Mucosa of descending colon (tissue), 3 donors: Measurements from ENCODE around the gene ANKRD35. TPM values are rescaled to one million over a fixed set of nuclear protein-coding genes. Genes with fewer than 3 reads are reported as not detected.

Source experiments
- ATAC-seq: fragments of 200-7000 bp; cut with Tn5 transposase; one replicate; pipeline ENCODE4 v1.9.1; 2020; ENCODE audit warnings: mild to moderate bottlenecking, moderate library complexity
- DNase-seq, 3 donors: peaks; one replicate each; pipeline ENCODE4 v3.0.0-alpha.2; 2020
- H3K36me3 ChIP-seq: fragments of 200-600 bp; one replicate; pipeline ENCODE4 v1.8.0; 2021; ENCODE audit warnings: low read depth, mild to moderate bottlenecking
- H3K4me1 ChIP-seq: fragments of 200-600 bp; one replicate; pipeline ENCODE4 v1.8.0; 2021; ENCODE audit warnings: low read depth, mild to moderate bottlenecking
- H3K4me3 ChIP-seq: fragments of 200-600 bp; one replicate; pipeline ENCODE4 v1.8.0; 2021; ENCODE audit warnings: mild to moderate bottlenecking
- H3K9me3 ChIP-seq: fragments of 200-600 bp; one replicate; pipeline ENCODE4 v1.8.0; 2021; ENCODE audit warnings: mild to moderate bottlenecking
- intact Hi-C, 2 donors: fragments of 100-400 bp; cut with DNase I in 1 of 2; cut with micrococcal nuclease in 1 of 2; formaldehyde crosslinking; loops; one replicate each; pipeline versions ENCODE4 v1.11.0 to v1.11.1; 2022; cut with DNase I, micrococcal nuclease
- total RNA-seq, 3 donors: library from RNA; stranded (reverse); fragmentation: NEBNext Ultra II Directional in 2 of 3; extraction: Animal tissue kit (Norgen Biotek cat#: 25700) in 2 of 3; gene quantifications; one replicate each; pipeline versions ENCODE4 v1.2.1 to v1.2.4, GENCODE V29; 2021 to 2023
- TF ChIP-seq, protein P1 (sequence below): fragments of 200-600 bp; IDR thresholded peaks from one replicate; pipeline ENCODE4 v1.8.0; 2022; ENCODE audit warnings: antibody characterized with exemption, mild to moderate bottlenecking
- donor health status: DM: no; HTN: no; CAD: no; lungs with moderate emphysema.
- donor health status: DM: no; HTN: no; CAD: no.
- donor health status: DM: no; HTN: yes; CAD: no.

ANKRD35 gene
- total RNA-seq, 3 donors from 2014 or later: 0.26 to 5.6 (median 0.99) TPM

DNA sequence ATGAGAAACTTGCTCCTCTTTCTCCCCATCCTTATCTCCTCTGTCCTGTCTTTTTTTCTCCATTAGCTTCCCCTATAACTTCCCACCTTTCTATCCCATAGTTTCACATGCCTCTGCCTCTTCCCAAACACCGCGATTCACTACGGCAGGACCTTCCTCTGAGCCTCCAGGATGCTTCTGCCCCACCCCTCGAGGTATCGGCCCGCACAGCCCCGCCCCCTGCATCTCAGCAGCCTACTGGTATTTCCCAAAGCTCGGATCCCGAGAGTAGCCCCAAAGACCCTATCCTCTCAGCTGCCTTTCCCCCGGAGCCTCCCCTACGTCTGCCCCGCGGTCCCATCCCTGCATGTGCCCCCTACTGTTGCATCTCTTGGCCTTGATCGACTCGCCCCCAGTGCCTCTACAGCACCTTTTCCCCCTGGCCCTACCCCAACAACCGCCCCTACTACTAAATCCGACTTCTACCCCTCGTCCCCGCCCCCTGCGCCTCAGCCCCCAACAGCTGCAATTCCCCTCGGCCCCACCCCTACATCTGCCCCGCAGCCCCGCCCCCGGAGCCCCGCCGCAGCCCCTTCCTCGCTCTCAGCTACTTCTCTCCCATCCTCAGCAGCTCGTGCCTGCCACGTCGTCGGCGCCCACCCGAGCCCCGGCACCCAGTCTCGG is 27.3 kb downstream of the ANKRD35 start:
- no peaks in the 10 kb centered on the region for H3K9me3 ChIP-seq
- DNase-seq (peak; percentile 77 to 84 (median 77)), ATAC-seq (peak; percentile 55)
- TF ChIP-seq, protein P1, sequence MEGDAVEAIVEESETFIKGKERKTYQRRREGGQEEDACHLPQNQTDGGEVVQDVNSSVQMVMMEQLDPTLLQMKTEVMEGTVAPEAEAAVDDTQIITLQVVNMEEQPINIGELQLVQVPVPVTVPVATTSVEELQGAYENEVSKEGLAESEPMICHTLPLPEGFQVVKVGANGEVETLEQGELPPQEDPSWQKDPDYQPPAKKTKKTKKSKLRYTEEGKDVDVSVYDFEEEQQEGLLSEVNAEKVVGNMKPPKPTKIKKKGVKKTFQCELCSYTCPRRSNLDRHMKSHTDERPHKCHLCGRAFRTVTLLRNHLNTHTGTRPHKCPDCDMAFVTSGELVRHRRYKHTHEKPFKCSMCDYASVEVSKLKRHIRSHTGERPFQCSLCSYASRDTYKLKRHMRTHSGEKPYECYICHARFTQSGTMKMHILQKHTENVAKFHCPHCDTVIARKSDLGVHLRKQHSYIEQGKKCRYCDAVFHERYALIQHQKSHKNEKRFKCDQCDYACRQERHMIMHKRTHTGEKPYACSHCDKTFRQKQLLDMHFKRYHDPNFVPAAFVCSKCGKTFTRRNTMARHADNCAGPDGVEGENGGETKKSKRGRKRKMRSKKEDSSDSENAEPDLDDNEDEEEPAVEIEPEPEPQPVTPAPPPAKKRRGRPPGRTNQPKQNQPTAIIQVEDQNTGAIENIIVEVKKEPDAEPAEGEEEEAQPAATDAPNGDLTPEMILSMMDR: no peak
- H3K4me3 ChIP-seq: peak overlapping the region; percentile 63
- no peaks in the 10 kb centered on the region for H3K36me3 ChIP-seq
- peaks cover 4% of the 10 kb centered on the region for H3K4me1 ChIP-seq
- intact Hi-C loops: no loop called here

DNA sequence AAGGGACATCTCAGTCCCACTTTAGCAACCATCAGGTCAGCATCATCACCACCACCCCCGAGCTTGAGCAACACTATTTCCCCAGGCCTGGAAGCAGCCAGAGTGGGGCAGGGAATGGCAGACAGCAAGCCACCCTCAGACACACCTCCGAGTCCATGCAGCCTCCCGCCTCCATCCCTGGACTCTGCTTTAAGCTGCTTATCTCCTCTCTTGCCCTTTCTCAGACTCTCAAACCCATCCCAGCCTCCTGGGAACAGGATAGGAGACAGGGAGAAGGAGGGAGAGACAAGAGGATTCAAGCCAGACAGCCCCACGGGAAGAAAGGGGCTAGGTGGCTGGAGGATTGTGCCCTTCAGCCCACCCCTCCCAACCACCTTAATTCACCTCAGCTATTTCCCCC is 28.5 kb downstream of the ANKRD35 start:
- DNase-seq (no peak), ATAC-seq (no peak)
- intact Hi-C loops: no loop called here
- Histone ChIP-seq H3K4me3 (no peak overlapping the region), H3K4me1 (peaks cover 4% of the 10 kb centered on the region), H3K9me3 (no peaks in the 10 kb centered on the region), H3K36me3 (no peaks in the 10 kb centered on the region)
- TF ChIP-seq, protein P1: no peak

DNA sequence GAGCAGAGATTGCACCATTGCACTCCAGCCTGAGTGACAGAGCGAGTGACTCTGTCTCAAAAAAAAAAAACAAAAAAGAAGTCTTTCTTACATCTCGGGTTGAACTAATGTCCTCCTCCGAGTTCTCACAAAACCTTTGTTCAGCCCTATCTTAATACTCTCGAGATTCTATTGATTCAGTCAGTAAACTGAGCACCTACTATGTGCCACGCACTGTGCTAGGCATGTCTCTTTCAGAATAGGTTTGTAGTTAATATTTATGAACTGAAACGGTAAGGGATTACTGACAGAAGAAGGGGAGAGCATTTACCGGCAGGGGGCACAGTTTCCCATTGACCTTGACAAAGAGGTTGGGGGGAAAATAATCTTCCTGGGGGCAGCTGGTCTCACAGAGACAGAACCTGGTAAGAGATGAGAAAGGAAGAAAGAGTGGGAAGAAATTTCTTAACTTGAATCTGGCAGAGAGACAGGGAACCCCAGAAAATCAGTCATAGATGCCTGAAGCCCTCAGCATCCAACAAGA is 30.2 kb downstream of the ANKRD35 start:
- DNase-seq (no peak), ATAC-seq (no peak)
- intact Hi-C loops: no loop called here
- H3K36me3 ChIP-seq: no peaks in the 10 kb centered on the region
- peaks cover 4% of the 10 kb centered on the region for H3K4me1 ChIP-seq
- no peaks in the 10 kb centered on the region for H3K9me3 ChIP-seq
- TF ChIP-seq, protein P1: no peak
- H3K4me3 ChIP-seq: no peak overlapping the region

DNA sequence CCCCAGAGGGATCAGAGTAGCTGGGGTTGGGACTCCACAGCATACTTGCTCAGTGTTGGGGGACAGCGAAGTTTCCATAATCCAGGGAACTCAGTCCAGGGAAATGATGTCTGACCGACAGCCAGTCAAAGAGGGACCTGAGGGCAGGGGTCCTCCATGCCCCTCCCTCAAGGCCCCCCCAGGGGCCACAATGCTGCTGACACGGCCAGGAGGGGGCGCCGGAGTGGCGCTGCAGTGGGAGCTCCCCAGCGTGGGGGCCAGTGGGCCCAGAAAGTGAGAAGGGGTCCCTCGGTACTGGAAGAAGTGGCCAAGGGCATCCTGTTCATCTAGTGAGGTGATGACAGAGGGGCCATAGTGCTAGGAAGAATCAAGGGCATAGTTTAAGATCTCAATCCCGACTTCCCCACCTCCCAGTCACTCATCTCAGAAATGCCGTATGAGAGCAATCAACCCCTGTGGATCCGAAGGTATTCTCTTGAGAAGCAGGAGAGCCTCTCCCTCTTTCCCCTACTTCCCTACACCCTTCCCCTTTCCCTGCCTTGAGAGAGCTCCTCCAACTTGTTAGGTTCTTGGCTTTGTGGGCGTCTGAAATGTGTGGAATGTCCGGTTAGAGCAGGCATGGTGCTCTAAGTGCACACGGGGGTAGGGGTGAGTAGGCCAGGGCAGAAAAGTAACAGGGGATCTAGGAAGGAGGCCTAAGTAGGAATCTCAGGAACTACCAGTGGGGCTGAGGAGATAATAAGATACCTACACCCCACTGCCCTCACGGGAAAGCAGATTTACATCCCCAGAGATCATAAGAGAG is 36.1 kb downstream of the ANKRD35 start:
- Histone ChIP-seq H3K4me1 (peaks cover 6% of the 10 kb centered on the region), H3K4me3 (no peak overlapping the region), H3K36me3 (no peaks in the 10 kb centered on the region), H3K9me3 (no peaks in the 10 kb centered on the region)
- ATAC-seq (no peak), DNase-seq (no peak)
- TF ChIP-seq, protein P1: no peak
- intact Hi-C loops: loop anchor here in 1 of 2 donors (5.0 kb wide), 1 partner anchor 163 kb away; no protein-coding TSS in a partner anchor

DNA sequence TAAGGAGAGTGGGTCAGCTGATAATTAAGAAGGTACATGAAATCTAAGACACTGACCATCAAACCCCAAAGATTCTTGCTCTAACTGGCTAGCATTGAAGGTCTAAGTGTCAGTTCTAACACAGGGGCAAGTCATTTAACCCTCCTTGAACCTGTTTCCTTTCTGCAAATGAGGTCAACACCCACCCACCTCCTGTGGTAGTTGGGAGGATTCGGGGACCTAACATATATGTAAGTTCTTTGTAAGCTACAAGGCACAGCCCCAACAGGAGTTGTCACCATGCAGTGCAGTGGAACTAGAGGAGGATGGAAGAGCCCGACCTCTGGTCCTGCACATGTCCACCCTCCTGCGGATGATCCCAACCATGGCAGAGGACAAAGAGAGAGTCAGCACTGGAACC is 37.8 kb downstream of the ANKRD35 start:
- Histone ChIP-seq H3K4me1 (peaks cover 6% of the 10 kb centered on the region), H3K9me3 (no peaks in the 10 kb centered on the region), H3K4me3 (no peak overlapping the region), H3K36me3 (no peaks in the 10 kb centered on the region)
- intact Hi-C loops: loop anchor here in 1 of 2 donors (5.0 kb wide), 1 partner anchor 164 kb away; no protein-coding TSS in a partner anchor
- DNase-seq (no peak), ATAC-seq (no peak)
- TF ChIP-seq, protein P1: no peak
